ENCODE results near the gene GRID2.

GRCh38 chr4:92551616-92552015 is 247.8 kb downstream of the GRID2 start:
- TF ChIP-seq TAF1 (IDR thresholded peaks at IDR 0.05; ENCODE audit: borderline replicate concordance, low read depth, low read length) (no peak), POLR2AphosphoS5 (IDR thresholded peaks at IDR 0.05; ENCODE audit: low read depth, low read length) (no peak), POLR2A (IDR thresholded peaks at IDR 0.05; ENCODE audit: low read depth, low read length) (no peak)
